Transverse colon (tissue), 4 donors: ENCODE measurements around the gene CTNNBIP1. TPM values are rescaled to one million over a fixed set of nuclear protein-coding genes. Genes with fewer than 3 reads are reported as not detected.

Source experiments
- DNase-seq: peaks from one replicate; pipeline ENCODE4 v3.0.0-alpha.2; 2019
- H3K27ac ChIP-seq, 4 donors: fragments of 200-600 bp; sonication (generic); 2 replicates each; pipeline ENCODE4 v1.5.1; 2016 to 2018; ENCODE audit warnings: inconsistent platforms in 4 of 4
- H3K27me3 ChIP-seq: fragments of 200-600 bp; sonication (generic); 2 replicates; pipeline ENCODE4 v1.5.1; 2017; ENCODE audit warnings: inconsistent platforms
- H3K36me3 ChIP-seq, 4 donors: fragments of 200-600 bp; sonication (generic); 2 replicates each; pipeline ENCODE4 v1.5.1; 2017 to 2019; ENCODE audit warnings: inconsistent platforms in 4 of 4
- H3K4me1 ChIP-seq, 4 donors: fragments of 200-600 bp; sonication (generic); 2 replicates each; pipeline ENCODE4 v1.5.1; 2017 to 2020; ENCODE audit warnings: inconsistent platforms in 4 of 4
- H3K4me3 ChIP-seq, 4 donors: fragments of 200-600 bp; sonication (generic); 1 replicate in 1 of 4; 2 replicates in 3 of 4; pipeline versions ENCODE4 v1.5.1 to v1.6.1; 2017 to 2019; ENCODE audit warnings: inconsistent platforms in 4 of 4
- H3K9me3 ChIP-seq, 2 donors: fragments of 200-600 bp; sonication (generic); 2 replicates each; pipeline ENCODE4 v1.5.1; 2017 to 2019; ENCODE audit warnings: inconsistent platforms in 2 of 2
- EP300 ChIP-seq: sonication (generic); formaldehyde crosslinking; IDR thresholded peaks from one replicate; pipeline ENCODE4 v1.6.1; 2017; ENCODE audit warnings: antibody characterized with exemption, low read depth
- POLR2A ChIP-seq: fragments of 450-650 bp; IDR thresholded peaks from one replicate; pipeline ENCODE4 v1.6.1; 2016; ENCODE audit warnings: antibody characterized with exemption, mild to moderate bottlenecking, moderate library complexity
- POLR2AphosphoS5 ChIP-seq, 3 donors: sonication (generic); formaldehyde crosslinking; IDR thresholded peaks; one replicate each; pipeline ENCODE4 v1.6.1; 2016; ENCODE audit warnings: antibody characterized with exemption in 3 of 3
- WGBS, 2 donors: methylation state at CpG; one replicate each; pipeline ENCODE4 v1.1.5; 2018; ENCODE audit warnings: low coverage in 1 of 2; 5-methylcytosine and 5-hydroxymethylcytosine counted together
- in situ Hi-C, 4 donors: fragments of 200-750 bp; cut with MboI; loops; one replicate each; pipeline versions ENCODE4 v1.15.0 to v1.15.1; 2017; ENCODE audit warnings: low sequenced_read_pairs in 3 of 4, low pct_ligation_motif_present in 1 of 4, low pct_unique_long_range_greater_than_20kb in 1 of 4
- intact Hi-C: fragments of 100-400 bp; cut with DNase I; formaldehyde crosslinking; loops from one replicate; pipeline ENCODE4 v1.15.1; 2023; ENCODE audit warnings: low total_unique reads
- total RNA-seq, 4 donors: library from RNA; depleted of rRNA; stranded (reverse); fragments of >200 nt; gene quantifications; one replicate each; pipeline ENCODE4 v1.1.0, GENCODE V29; 2016
- TF ChIP-seq, protein P1 (sequence below), 5 experiments: fragments of 200-600 bp in 3 of 5; fragments of 450-650 bp in 2 of 5; sonication (generic) in 3 of 5; IDR thresholded peaks; 1 replicate in 2 of 5; 2 replicates in 3 of 5; pipeline ENCODE4 v1.5.1; 2016 to 2017; ENCODE audit warnings: antibody characterized with exemption in 5 of 5, inconsistent platforms in 3 of 5, mild to moderate bottlenecking in 2 of 5, moderate library complexity in 1 of 5

Gene CTNNBIP1
- total RNA-seq, 4 donors from 2014 or later: 7.9 to 24.4 (median 15.7) TPM

DNA sequence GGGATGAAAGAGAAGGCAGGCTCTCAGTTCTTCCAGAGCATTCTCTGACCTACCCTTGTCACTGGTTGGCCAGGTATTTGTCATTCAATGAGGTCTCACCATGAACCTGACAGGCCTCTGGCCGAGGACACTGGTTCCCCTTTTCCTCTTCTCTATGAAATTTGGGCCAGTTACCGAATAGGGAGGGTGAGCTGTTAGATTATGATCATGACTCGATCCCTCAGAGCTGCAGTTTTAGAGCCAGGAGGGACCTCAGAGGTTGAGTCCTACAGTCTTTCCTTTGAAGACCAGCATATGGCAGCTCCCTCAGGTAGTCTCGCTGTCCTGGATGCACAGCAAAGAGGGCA lies 56.8 kb downstream of the CTNNBIP1 start:
- 92% methylated on average over 4 of the region's 4 CpGs; no CpG with 5 or more reads in 1 of the 2 donors for WGBS, 2 donors
- intact Hi-C loops: no loop called here
- in situ Hi-C loops: no loop called here

DNA sequence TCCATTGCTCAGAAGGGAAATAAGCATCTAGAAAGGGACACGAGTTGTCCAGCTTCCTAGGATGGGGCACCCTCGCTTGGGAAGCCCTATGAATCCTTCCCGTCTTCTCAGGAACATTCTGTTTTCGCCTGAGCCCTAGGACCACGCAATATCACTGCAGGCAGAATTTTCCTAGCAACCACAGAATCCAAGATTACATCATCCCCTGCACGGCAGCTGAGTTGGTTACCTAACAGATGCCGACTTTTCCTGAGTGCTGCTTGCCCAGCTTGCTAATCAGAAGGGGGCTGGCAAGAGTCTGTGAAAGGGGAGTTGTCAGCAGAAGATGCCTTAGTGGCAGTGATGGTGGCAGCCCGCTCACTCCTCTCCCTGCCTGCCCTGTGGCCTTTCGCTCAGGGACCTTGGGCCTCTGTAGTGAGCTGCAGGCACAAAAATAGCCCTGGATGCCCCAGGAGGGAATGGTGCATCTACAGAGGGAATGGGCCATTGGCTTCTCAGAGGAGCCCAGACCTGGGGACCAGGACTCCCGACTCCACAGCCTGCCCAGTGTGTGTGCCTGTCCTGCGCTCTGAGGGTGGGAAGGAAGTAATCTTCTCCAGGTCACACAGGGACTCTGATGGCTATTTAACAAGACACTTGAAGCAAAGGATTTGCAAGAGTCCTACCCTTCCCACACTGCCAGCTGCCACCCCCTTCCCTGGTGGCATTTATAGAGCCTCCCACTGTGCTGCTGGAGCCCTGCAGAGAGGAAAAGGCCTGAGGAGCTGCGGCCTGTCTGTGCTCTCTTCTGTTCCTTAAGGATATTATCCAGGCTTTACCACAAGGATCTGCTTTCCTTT lies 57.4 kb downstream of the CTNNBIP1 start:
- TF ChIP-seq, protein P1, sequence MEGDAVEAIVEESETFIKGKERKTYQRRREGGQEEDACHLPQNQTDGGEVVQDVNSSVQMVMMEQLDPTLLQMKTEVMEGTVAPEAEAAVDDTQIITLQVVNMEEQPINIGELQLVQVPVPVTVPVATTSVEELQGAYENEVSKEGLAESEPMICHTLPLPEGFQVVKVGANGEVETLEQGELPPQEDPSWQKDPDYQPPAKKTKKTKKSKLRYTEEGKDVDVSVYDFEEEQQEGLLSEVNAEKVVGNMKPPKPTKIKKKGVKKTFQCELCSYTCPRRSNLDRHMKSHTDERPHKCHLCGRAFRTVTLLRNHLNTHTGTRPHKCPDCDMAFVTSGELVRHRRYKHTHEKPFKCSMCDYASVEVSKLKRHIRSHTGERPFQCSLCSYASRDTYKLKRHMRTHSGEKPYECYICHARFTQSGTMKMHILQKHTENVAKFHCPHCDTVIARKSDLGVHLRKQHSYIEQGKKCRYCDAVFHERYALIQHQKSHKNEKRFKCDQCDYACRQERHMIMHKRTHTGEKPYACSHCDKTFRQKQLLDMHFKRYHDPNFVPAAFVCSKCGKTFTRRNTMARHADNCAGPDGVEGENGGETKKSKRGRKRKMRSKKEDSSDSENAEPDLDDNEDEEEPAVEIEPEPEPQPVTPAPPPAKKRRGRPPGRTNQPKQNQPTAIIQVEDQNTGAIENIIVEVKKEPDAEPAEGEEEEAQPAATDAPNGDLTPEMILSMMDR (IDR thresholded peaks at IDR 0.05): no peak
- TF ChIP-seq POLR2A: no peak
- no peak for TF ChIP-seq POLR2AphosphoS5 (IDR thresholded peaks at IDR 0.05)
- no peak for TF ChIP-seq EP300
- in situ Hi-C loops: no loop called here
- H3K27ac ChIP-seq: no peak overlapping the region
- WGBS, 2 donors: 90% methylated on average over 12 of the region's 12 CpGs; no CpG with 5 or more reads in 1 of the 2 donors
- H3K27me3 ChIP-seq: no peaks in the 10 kb centered on the region
- no peak overlapping the region for H3K4me3 ChIP-seq
- no peaks in the 10 kb centered on the region for H3K9me3 ChIP-seq
- DNase-seq: no peak
- intact Hi-C loops: no loop called here
- no peaks in the 10 kb centered on the region for H3K4me1 ChIP-seq
- no peaks in the 10 kb centered on the region for H3K36me3 ChIP-seq

More for the DNA sequence above, 56.8 kb downstream of the CTNNBIP1 start:
- Histone ChIP-seq H3K27ac (no peak overlapping the region), H3K36me3 (peaks cover 0 to under 1% (median 0%) of the 10 kb centered on the region in 4 donors), H3K4me1 (no peaks in the 10 kb centered on the region), H3K27me3 (no peaks in the 10 kb centered on the region), H3K4me3 (no peak overlapping the region), H3K9me3 (no peaks in the 10 kb centered on the region)
- DNase-seq: no peak
- TF ChIP-seq EP300 (no peak), POLR2AphosphoS5 (IDR thresholded peaks at IDR 0.05) (no peak), POLR2A (no peak)
- TF ChIP-seq, protein P1 (IDR thresholded peaks at IDR 0.05): no peak

DNA sequence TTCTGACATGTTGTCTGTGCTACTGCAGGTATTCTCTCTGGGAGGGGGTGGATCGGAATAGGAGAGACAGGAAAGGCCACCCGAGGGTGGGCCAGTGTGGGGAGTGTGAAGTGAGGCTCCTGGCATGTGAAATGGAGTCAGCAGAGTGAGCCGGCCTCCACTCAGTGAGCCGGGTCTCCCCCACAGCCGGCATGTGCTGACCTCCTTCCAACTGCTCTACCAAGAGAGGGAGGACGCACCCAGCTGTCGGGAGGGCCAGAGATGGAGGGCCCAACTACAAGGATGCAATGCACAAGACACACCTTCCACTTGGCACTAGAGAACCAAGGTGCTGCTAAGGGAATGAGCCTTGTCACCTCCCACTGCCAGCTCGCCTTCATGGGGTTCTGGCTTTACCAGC lies 58.1 kb downstream of the CTNNBIP1 start:
- H3K27me3 ChIP-seq: no peaks in the 10 kb centered on the region
- in situ Hi-C loops: no loop called here
- H3K27ac ChIP-seq: no peak overlapping the region
- H3K9me3 ChIP-seq: no peaks in the 10 kb centered on the region
- TF ChIP-seq POLR2A: no peak
- no peak for TF ChIP-seq EP300
- no peak for TF ChIP-seq POLR2AphosphoS5 (IDR thresholded peaks at IDR 0.05)
- TF ChIP-seq, protein P1 (IDR thresholded peaks at IDR 0.05): no peak
- H3K4me1 ChIP-seq: no peaks in the 10 kb centered on the region
- WGBS, 2 donors: 93% methylated on average over 8 of the region's 8 CpGs; no CpG with 5 or more reads in 1 of the 2 donors
- no peaks in the 10 kb centered on the region for H3K36me3 ChIP-seq
- no peak for DNase-seq
- H3K4me3 ChIP-seq: no peak overlapping the region
- intact Hi-C loops: no loop called here

DNA sequence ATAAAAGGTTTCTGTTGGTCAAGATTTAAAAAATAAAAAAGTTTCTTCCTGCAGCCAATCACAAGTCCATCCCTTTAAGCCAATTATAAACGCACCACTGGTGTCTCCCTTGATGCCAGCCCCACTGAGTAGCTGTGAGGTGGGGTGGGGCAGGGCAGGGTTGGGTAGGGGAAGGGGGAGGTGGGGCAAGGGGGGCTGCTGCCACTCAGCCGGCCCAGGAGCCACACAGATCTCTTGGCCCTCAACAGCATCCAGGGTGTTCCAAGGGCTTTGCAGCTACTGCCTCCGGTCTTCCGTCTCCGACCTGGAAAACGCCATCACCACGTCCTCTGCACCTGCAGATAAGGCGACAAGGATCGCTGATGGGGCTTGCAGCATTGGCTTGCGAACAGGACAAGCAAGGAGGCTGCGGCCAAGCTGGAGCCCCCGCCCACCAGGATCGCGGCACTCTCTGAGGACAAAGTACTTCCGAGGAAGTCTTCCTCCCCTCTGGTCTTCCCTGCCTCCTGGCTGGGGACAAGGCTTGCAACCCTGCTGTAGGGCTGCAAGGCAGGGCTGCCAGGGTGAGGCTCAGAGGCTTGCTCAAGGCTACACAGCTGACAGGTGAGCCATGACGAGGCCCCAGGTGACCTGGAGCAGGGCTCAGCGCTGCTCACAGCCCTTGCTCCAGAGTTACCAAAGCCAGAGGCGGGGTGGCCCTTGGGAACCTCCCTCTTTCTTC lies 59.5 kb downstream of the CTNNBIP1 start:
- WGBS, 2 donors: 83% methylated on average over 17 of the region's 18 CpGs; no CpG with 5 or more reads in 1 of the 2 donors

More for the DNA sequence above, 59.5 kb downstream of the CTNNBIP1 start:
- H3K27ac ChIP-seq: no peak overlapping the region
- H3K36me3 ChIP-seq: no peaks in the 10 kb centered on the region
- DNase-seq: no peak
- no peak for TF ChIP-seq EP300
- no peak for TF ChIP-seq POLR2AphosphoS5 (IDR thresholded peaks at IDR 0.05)
- TF ChIP-seq POLR2A: no peak
- TF ChIP-seq, protein P1 (IDR thresholded peaks at IDR 0.05): no peak
- H3K27me3 ChIP-seq: no peaks in the 10 kb centered on the region
- H3K4me1 ChIP-seq: peaks cover 0 to 5% (median 0%) of the 10 kb centered on the region in 4 donors
- H3K4me3 ChIP-seq: no peak overlapping the region
- in situ Hi-C loops: no loop called here
- no peaks in the 10 kb centered on the region for H3K9me3 ChIP-seq
- intact Hi-C loops: no loop called here
